UCSD-AML1 (cell line): ENCODE data around the gene SLC19A2.

Source experiments
- DNase-seq: peaks from one replicate; lab custom pipeline; 2025; ENCODE audit not compliant: unreplicated experiment; lab: John Stamatoyannopoulos, UW

The SLC19A2 gene

DNA sequence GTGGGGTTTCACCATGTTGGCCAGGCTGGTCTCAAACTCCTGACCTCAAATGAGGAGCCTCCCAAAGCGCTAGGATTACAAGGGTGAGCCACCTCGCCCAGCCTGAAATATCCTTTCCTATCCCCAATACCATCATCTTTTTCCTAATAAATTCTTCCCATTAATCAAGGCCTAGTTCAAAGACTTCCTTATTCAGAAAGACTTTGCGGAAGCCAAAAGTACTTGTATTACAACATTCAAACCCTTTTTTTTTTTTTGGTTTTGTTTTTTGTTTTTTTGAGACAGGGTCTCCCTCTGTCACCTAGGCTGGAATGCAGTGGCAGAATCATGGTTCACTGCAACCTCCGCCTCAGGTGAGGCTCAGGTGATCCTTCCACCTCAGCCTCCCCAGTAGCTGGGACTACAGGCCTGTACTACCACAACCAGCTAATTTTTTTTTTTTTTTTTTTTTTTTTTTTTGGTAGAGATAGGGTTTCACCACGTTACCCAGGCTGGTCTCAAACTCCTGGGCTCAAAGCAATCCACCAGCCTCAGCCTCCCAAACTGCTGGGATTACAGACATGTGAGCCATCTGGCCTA lies 7.6 kb downstream of the SLC19A2 start:
- no peak for DNase-seq

DNA sequence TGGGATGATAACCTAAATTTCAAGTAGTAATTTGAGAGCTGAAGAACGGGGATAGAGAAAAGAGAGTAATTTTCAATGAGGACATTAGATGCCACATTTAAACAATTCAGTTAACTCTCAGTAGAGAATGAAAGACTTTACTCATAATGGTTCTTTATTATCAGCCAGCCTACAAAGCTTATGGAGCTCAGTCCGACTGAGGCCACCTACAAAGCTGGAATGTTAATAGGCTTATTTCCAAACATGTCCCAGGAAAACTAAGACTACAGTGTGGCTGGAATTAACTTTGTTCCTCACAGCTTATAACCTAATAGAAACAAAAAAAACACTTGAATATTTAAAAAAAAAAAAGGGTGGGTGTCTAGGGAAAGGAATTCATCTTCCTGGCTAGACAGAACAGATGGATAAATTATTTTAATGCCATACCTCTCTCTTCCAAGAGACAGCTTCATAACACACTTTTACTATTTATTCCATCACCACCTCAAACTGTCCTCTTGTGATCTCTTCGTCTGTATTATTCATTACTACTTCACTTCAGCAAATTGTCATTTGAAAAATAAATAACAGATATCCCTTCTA lies 9.8 kb downstream of the SLC19A2 start:
- DNase-seq: no peak

DNA sequence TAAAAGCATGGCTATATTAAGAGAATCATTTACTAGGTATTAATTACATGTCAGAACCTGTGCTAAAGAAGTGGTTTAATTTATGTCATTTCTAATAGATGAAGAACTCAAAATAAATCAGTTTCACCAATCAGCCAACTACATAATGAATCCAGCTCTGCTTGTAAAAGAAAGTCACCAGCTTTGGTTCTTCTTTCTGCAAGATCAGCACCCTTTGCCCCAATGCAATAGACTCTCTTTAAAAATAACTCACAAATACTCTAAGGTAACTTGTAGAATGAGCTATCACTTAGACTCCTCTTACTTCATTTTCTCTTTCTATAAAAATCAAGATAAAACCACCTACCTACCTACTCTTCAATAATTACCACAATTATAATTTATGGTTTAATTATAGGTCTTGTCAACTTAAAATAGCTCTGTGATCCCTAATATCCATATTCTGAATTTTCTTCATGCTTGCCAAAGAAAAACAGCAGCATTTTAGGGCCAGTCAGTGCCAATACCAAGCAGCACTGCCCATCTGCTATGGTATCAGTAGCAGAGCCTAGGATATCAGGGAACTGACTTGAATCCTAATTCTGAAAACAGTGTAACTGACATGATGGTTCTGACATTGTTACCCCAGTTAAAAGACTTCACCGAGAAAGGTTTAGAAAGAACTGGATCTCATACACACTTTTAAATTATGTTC lies 11.3 kb downstream of the SLC19A2 start:
- DNase-seq: no peak

DNA sequence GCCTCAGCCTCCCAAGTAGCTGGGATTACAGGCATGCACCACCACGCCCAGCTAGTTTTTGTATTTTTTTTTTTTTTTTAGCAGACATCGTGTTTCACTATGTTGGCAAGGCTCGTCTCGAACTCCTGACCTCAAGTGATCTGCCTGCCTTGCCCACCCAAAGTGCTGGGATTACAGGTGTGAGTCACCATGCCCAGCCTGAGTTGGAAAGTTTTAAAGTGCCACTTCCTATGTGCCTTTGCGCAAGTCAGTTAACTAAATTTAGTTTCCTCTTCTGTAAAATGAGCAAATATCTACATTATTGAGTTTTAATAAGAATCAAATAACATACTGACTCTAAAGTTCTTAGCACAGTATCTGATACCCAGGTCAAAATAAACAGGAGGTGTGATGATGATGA lies 12.4 kb downstream of the SLC19A2 start:
- no peak for DNase-seq

DNA sequence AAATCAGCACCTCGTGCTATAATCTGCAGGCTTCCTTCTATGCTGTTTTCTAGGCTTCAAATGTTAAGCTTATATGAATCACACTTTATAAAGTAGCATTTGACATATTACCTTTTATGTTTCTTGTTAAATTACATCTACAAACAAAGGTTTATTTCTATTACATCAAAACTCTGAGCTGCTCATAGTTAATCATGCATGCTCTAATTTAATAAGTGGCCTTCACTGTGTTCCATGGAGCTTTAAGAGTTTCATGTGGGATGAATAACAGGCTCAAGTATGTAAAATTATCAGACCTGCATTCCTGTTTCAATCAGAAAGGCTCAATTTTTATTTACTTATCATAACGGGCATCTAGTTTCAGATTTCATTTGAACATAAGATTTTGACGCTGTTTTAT lies 13.0 kb downstream of the SLC19A2 start:
- no peak for DNase-seq

DNA sequence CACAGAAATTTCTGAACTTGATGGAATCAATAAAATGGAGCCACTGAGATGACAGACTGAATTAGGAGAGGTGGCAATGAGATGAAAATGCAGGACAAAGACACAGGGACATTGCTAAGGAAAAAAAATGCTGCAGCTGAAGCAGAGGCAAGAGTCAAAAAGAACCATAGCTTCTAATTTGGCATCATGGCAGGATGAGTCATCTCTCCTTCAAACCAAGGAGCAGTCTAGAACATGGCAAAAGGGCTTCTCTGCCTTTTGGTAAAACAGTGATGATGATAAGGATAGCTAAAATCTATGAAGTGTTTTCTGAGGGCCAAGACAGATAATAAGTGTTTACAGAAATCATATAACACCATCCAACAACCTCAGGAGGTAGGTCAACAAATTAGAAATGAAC lies 16.8 kb downstream of the SLC19A2 start:
- DNase-seq: no peak

DNA sequence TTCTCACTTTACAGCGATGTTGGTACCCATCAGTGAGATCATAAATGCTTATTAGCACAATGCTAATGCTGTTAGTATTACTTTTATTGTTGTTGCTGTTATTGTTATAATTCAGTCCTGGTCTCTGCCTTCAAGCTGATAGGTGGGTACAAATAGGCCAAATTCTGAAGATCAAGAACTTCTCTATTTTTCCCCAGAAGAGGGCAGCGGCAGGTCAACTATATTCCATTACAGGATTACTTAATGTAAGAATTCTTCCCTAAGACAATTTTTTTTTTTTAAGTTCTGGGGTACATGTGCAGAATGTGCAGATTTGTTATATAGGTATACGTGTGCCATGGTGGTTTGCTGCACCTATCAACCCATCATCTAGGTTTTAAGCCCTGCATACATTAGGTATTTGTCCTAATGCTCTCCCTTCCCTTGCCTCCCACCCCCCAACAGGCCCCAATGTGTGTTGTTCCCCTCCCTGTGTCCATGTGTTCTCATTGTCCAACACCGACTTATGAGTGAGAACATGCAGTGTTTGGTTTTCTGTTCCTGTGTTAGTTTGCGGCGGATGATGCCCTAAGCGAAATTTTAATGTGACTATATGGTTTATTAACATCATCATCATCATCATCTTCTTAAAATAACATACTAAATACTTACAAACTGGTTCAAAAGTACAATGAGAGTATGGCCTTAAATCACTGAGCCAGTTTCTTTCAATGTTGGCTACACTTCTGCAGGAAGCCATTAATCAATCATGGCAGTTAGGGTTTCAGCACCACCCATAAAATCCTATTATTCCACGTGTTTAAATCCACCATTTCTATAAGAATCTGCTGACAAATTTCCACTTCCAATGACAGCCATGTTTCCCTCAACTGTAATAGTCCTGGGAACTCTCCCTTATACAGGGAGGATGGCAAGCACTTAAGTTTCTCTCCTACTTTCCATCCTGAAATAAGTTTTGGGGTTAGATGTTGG lies 19.2 kb downstream of the SLC19A2 start:
- no peak for DNase-seq

DNA sequence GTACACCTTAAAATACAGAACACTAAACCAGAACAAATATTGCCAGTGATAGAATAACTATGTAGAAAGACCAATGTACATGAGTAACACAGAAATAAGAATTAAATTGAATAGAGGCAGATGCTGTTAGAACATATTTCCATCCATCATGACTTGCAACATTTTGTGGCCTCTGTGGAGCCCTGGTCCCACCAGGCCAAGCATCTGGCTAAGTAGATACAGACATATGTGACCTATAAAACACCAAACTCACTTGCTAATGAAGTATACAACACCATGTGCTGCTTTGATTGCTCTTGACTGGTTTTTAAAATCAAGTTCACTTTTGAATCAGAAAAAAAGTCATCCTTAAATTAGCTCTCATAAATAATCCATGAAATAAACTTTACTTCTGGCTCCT lies 20.5 kb downstream of the SLC19A2 start:
- no peak for DNase-seq

DNA sequence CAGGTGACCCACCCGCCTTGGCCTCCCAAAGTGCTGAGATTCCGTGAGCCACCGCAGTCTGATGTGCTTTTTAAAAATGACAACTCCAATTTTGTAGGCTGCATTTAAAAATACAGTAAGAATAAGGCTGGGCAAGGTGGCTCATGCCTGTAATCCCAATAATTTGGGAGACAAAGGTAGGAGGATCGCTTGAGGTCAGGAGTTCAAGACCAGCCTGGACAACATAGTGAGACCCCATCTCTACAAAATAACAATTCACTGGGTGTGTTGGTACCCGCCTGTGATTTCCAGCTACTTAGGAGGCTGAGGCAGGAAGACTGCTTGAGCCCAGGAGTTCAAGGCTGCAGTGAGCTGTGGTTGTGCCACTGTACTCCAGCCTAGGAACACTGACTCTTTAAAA lies 23.4 kb downstream of the SLC19A2 start:
- no peak for DNase-seq

DNA sequence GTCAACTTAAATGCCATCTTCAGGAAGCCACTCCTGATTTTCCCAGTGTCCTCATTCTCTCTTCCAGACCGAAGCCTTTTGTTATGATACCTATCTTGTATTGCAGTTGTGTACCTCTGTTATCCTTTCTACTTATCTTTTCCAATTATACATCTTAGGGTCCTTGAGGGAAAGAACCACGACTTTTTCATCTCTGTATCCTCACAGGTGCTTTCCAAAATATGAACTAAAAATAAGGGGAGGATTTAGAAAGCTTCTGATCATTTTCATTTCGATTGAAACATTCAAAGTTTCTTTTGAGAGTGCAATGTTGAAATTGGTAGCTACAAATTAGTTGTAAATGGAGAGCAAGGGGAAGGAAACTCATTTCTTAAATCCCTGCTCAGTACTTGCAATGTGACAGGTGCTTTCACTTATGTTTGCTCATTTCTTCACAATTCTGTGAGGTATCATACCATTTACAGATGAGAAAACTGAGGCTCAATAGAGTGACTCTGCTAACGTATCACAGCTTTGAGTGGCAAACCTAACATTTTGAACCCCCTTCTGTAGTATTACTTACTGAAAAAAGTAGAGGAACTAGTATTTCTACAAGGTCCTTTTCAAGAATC lies 24.2 kb downstream of the SLC19A2 start:
- no peak for DNase-seq

DNA sequence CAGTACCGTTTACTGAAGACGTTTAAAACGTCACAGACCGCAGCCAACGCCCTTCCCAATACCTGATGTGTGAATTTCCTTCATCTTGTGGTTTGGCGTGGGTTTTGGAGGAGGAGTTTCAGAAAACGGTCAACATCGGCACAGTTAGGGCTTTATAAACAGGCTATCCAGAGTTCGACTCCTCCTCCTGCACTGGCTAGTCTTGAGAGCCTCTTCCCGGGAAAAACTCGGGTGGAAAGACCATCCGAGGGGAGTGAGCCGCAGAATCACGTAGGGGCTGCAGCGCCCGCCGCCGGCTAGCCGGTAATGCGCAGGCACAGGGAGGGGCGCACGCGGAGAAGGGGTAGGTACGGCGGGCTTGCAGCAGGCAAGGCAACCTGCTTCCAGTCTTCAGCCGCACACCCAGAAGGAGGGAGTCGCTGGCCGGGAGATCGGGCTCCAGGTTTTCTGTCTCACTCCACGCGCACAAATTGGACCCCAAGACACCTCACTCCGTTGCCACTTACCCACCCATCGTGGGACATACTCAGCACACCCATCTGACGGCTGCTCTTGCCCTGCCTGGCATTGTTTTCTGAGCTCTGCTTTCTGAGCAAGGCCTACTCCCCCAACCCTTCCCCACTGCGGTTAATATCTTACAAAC lies 25.4 kb downstream of the SLC19A2 start:
- no peak for DNase-seq

DNA sequence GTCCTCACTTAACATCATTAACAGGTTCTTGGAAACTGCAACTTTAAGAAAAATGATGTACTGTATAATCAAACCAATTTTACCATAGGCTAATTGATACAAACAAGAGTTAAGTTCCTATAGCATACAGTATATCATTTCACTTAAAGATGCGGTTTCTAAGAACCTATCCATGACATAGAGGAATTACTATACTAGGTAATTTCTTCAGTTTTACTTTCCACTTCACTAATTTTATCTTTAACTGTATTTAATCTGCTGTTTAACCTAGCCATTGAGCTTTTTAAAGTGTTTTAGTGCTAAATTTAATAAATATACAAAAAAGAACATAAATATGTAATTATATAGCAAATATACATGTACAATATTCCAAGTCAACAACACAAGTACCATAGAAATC lies 28.3 kb downstream of the SLC19A2 start:
- no peak for DNase-seq

DNA sequence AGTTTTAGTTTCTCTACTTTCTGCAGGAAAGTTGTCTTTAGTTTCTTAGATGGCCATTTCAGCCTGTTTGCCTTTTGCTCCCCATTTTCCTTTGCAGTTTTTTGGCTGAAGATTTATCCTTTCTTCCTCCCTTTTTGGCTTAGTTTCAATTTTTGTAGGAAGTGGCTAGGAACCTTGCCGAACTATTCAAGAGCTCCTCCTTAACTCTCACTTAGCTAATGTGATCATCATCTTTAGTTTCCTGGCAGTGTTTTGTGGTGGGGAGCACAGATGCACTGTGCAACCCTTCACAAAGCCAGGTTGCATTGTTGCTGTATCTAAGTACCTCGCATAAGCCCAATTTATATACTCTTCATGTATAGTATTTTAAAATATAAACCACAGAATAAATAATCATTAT lies 29.7 kb downstream of the SLC19A2 start:
- DNase-seq: no peak

DNA sequence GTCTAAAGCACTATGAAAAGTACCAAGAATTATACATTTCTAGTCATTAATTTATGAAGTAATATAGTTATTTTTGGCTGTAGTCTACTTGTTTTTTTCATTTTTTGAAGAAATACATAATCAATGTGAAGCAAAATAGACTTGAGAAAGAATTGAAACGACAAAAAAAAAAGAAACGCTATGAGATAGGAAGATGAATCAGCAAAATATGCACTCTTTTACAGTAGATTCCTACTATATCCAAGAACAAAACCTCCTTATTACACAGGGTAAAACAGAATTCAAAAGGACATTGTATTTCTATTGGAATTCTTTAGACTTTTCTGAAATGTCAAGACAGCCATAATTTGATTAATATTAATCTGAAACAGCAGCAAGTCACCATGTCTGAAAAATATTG lies 32.8 kb downstream of the SLC19A2 start:
- DNase-seq: no peak

DNA sequence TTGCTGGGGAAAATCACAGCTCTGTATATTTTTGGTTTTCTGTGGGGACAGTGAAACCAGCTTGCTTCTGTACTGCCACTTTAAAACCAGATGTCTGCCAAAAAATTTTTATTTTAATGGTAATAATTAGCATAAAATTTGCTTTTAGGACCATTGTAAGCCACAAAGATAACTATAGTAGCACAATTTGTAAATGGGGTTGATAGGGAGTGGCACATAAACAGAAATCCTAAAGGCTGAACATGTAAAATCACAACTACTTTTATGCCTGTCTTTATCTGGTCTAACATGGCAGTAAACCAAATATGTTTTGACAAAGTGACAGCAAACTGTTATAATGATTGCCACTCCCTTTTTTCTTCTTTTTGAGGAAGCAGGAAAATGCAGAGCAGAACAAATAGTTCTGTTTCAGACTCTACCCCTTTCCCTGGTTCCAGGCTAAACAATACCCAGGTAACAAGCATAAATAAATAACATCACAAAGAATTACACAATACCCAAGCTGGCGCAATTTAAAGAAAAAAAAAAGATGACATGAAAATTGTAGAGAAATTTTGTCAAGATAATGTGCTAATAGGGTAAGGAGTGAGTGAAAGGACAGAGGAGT lies 34.4 kb downstream of the SLC19A2 start:
- no peak for DNase-seq

DNA sequence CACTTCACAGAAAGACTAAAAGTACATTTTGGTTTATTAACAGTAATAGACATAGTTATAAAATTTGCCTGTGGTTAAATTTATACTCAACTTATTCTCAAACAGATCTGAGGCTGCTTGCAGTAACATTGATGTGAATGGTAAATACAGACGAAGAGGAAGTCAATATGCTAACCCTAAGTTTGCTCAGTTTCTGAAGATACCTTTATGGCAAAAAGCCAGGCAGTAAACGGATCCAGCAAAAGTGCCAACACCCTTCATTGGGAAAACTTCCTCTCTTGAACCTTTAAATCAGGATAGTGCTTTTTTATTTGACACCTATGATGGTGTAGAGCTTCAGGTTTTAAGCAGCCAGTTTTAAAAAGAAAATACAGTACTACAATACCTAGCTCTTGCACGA lies 41.8 kb downstream of the SLC19A2 start:
- no peak for DNase-seq

DNA sequence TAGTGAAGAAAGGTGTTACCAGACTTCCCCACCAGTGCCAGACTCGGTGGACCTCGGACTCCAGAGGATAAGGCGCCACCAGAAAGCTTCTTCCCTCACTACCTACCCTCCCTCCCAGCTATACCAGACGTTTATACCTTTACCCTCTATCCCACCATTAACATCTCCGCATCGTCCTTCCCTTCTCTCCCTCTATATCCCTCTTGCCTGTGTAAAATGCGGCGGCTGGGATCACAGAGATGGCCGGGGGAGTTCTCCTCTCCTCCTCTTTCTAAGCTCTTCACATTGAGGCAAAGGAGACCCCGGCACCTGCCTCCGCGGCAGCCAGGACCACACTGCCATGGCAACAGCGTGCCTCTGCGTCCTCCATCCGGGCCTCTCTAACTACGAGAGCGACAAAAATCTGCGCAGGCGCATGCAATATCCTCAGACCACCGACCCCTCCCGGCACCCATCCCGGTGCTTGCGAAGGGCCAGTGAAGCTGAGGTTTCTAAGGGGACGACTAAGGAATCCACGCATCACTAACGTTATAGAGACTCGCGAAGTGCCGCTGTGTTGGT lies 58.6 kb downstream of the SLC19A2 start, which contains the start of gene CCDC181:
TSS of gene CCDC181 (minus strand) at position 394 of the 561 bp plus-strand sequence. CDS start 2,547 bp downstream, outside the sequence.
- no peak for DNase-seq

DNA sequence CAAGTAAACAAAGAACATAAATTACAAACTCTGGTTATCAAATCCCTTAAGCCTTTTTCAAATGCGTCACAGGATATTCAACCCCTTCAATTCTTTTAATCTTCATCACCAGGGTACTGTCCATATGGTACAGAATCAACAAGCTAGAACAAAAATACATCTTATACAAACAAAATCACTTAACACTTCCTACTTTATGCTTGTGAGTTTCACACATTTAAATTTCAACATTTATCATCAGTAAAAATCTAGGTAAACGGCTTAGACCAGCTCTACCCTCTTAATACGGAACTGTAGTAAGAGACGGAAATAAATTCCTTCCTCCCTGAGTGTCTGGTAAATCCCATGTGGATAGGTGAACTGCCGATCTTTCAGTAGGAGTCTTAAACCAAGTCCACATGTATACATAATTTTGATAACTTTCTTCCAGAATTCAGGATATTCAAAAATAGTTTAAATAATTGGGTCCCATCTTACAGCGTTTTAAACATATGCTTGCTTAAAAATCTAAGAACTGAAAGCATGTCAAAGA lies 59.5 kb downstream of the SLC19A2 start:
- no peak for DNase-seq

DNA sequence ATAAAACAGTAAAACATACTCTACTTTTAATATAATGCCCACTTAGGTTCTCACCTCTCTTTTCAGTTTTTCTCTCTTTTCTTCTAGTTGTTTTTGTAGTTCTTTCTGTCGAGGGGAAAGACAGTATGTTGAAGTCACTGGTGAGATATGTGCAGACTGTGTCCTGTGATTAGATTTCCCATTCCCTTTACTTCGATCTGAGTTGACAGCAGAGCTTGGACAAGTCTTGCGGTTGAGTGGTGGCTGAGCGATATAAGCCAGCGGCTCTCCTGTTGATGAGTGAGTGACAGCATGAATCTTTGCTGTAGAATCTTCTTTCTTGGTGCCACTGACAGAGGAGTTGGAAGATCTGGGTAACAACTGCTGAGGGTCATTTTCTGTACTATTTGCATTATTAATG lies 64.4 kb downstream of the SLC19A2 start:
- DNase-seq: no peak

DNA sequence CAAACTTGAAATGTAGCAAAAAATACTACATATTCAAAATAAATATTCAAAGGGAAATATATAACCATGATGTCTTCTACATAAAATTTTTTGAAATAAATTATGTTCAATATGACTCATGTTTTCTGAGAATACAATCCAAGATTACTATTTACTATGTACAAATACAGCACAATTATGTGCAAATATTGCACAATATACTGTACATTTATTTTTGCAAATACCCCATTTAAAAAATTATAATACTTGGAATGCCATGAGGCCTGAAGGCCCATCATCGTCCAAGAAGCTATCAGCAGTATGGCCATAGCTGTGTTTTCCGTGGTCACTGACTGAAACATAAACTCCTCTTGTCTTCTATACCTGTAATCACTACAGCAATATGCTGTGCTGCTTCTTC lies 70.8 kb downstream of the SLC19A2 start:
- DNase-seq: no peak
